GM12865 (cell line): ENCODE results near the gene ARHGEF40.

Experiments used
- DNase-seq: peaks from one replicate; pipeline ENCODE4 v3.0.0; 2010; ENCODE audit warnings: low read depth
- H3K4me3 ChIP-seq: 2 replicates; pipeline ENCODE4 v1.5.1; 2011; ENCODE audit warnings: mild to moderate bottlenecking, low read depth, low read length, control low read depth
- CTCF ChIP-seq: IDR thresholded peaks from 2 replicates; pipeline ENCODE4 v1.5.1; 2011; ENCODE audit warnings: low read length, control low read depth, low read depth, inconsistent platforms; ENCODE audit not compliant: insufficient read depth; ENCODE audit errors: missing control alignments

The ARHGEF40 gene

GRCh38 chr14:21103710-21104447 lies 33.8 kb downstream of the ARHGEF40 start:
- TF ChIP-seq CTCF: peak; percentile 75
- peak overlapping the region; percentile 74 for H3K4me3 ChIP-seq
- DNase-seq: peak; percentile 97

- TF ChIP-seq CTCF: peak; percentile 89
- peak; percentile 77 for DNase-seq
- peak overlapping the region; percentile 74 for H3K4me3 ChIP-seq
These were observed 34.5 kb downstream of the ARHGEF40 start for GRCh38 chr14:21104448-21105060.

- TF ChIP-seq CTCF: no peak
- no peak overlapping the region for H3K4me3 ChIP-seq
- DNase-seq: no peak
These were observed 35.0 kb downstream of the ARHGEF40 start for GRCh38 chr14:21105095-21105494.

GRCh38 chr14:21106176-21106497 lies 36.0 kb downstream of the ARHGEF40 start:
- DNase-seq: no peak
- H3K4me3 ChIP-seq: no peak overlapping the region
- no peak for TF ChIP-seq CTCF

- TF ChIP-seq CTCF: peak; percentile 93
- H3K4me3 ChIP-seq: no peak overlapping the region
- peak; percentile 85 for DNase-seq
These were observed 36.6 kb downstream of the ARHGEF40 start for GRCh38 chr14:21106498-21107282.

- no peak for DNase-seq
- no peak overlapping the region for H3K4me3 ChIP-seq
- no peak for TF ChIP-seq CTCF
These were observed 37.2 kb downstream of the ARHGEF40 start for GRCh38 chr14:21107283-21107800.
